ENCODE data around the gene SSBP1.
A peak's percentile ranks its signal among the peaks of the same experiment; 100 is the strongest.
"Not testable (repeated sequence)": the region's sequence is repeated elsewhere in the genome, so short reads cannot be mapped to it uniquely, and the experiment has no call there.

Gene SSBP1, protein sequence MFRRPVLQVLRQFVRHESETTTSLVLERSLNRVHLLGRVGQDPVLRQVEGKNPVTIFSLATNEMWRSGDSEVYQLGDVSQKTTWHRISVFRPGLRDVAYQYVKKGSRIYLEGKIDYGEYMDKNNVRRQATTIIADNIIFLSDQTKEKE

DNA sequence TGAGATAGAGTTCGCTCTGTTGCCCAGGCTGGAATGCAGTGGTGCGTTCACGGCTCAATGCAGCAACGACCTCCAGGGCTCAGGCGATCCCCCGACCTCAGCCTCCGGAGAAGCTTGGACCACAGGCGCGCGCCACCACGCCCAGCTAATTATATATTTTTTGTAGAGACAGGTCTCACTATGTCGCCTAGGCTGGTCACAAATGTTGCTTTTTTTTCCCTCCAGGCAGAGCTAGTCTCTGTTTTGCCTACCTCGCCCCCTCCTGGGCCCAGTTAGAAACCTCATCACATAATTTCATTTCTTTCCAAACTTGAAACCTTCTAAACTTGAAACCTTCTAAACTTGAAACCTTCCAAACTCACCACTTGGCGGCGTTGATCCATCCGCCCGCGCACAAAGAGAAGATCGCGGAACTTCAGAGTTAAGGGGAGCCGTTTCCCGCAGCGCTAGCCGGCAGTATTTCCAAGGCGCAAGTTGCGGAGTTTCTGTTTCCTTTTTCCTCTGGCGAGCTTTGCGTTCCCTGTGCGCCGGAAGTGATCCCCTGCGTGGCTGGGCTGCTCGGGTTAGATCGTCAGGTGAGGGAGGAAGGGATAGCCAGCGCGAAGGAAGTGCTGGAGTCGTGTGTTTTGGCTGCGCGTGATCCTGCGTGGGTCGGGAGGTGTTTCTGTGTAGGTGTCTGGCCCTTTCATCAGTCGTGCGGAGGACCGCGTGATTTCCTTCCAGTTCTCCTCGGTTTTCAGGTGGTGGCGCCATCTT lies at the start of gene SSBP1:
TSS of gene SSBP1 (plus strand) at position 523 of the 756 bp plus-strand sequence. CDS start 809 bp downstream, outside the sequence.
- peak; percentile 37 for DNase-seq

- DNase-seq: not testable (repeated sequence)
Measured at GRCh38 chr7:141689072-141689825, 48.9 kb upstream of the SSBP1 start.

DNA sequence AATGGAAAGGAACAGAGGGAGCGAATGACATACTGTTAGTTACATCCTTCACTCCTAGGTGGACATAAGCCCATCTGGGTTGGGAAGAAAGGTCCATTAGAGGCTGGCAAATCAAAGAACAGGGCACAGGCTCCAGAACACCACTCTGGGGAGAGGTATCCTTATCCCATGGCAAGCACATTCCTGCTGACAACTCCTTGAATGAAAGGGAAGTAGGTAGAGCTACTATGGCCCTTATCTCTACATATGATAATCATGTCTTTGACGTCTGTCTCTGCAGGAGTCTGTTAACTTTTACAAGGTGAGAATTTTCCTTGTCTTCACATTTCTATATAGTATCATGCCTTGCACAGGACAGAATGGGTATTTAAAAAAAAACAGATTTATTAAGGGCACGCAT lies 46.6 kb upstream of the SSBP1 start:
- DNase-seq: no peak

- DNase-seq: no peak
Measured at GRCh38 chr7:141691961-141692360, 46.2 kb upstream of the SSBP1 start.

- DNase-seq: no peak
Measured at GRCh38 chr7:141693082-141693481, 45.1 kb upstream of the SSBP1 start.

GRCh38 chr7:141695803-141696289 lies 42.3 kb upstream of the SSBP1 start:
- DNase-seq: no peak

DNA sequence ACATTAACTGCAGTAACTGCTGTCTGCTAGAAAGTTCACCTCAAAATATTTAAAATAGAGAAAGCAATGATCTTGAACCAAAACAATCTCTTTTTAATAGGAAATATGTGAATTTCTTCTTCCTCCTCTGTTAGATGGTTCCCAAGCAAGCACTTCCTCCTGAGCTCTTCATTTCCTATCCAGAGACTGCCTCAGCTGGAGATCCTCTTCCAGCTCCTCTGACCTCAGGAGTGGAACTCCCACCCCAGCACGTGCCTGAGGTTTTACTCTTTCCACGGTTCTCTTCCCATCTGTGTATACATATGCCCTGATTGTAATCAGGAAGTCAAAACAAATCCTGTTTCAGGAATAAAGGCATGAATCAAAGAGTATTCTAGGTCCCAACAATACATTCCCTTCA lies 41.8 kb upstream of the SSBP1 start:
- no peak for DNase-seq

DNA sequence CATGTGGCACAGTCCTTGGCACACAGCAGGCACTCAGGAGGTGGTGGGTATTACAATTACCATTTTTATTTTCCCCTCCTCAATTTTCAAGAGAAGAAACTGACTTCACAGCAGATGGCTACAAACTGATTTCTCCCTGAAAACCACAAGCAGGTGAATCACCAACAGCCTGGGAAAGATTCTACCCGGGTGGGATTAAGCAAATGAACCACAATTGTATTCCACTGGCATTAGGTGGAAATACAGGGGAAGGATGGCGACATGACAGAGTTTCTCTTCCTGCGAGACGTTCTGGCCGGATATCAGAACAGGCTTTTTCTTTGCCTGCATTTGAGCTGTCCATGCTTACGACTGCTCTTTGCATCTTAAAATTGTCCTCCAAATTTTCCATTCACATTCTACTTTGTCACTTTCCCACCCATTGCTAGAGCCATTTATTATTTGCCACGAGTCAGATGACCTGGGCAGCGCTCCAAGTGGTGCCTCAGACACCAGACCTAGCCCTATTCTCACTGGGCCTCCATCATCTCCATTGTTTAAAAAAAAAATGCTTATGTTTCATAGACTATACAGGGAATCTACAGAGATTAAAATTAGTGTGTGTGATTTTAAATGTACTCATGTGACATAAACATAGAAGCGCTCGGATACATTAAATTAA lies 40.8 kb upstream of the SSBP1 start:
- DNase-seq: no peak

- no peak for DNase-seq
Measured at GRCh38 chr7:141698247-141699015, 39.7 kb upstream of the SSBP1 start.

DNA sequence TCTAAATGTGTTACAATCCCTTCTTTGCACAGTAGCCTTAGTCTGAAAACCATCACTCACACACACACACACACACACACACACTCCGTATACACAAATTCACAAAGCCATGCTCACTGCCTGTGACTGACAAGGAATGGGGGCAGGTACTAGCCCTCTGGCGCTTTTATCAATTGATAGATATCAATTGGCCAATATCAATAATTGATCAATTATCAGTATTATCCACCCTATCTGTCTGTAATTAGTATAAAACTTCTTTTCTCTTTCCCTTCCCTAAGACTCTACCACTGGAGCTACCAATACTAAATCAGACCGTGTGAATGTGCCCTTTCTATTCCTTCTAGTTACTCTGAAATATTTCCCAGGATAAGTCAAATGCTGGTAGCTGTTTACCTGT lies 38.3 kb upstream of the SSBP1 start:
- DNase-seq: no peak

DNA sequence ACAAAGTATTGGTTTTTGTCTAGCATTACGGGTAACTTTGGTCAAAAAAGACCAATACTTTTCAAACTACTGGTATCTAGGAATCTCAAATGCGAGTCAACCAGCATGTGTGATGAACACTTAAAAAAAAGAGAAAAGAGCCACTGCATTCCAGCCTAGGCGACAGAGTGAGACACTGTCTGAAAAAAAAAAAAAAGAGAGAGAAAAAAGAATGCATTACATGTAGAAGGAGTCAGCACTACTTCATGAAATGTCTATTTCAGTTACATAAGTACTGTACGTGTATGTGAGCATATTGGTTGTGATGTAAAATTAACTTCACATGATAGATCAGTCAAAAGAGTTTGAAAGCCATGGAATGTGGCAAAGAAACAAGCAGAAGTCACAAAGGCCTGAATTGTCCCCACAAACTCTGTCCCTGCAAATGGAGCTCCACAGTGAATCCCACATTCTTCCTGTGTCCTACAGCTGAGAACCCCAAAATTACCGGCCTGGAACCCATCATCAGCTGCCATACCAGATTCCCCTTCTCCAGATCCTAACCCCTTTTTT lies 37.8 kb upstream of the SSBP1 start:
- DNase-seq: no peak

DNA sequence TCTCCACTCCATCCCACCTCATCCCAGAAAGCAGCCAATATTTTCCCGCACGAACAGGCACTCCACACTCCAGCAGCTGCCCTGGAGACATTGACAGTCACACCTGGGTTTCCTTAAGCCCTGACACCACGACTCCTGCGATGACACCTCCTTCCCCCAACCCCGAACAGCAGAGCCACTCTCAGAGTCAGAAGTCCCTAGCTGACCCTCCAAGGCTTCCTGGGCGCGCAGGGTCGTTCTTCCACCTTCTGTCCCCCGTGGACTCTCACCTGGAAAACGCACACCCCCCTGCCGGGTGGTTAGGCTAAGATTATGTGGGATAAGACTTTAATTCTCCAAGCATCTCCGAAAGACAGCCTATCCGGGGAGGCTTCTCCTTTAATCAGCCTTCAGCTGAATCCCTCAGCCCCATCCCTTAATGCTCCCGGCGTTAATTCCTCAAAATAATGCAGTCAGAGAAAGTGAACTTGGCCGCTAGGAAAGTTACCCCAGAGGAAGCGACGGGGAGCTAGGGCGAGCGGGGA lies 37.2 kb upstream of the SSBP1 start:
- DNase-seq: no peak

DNA sequence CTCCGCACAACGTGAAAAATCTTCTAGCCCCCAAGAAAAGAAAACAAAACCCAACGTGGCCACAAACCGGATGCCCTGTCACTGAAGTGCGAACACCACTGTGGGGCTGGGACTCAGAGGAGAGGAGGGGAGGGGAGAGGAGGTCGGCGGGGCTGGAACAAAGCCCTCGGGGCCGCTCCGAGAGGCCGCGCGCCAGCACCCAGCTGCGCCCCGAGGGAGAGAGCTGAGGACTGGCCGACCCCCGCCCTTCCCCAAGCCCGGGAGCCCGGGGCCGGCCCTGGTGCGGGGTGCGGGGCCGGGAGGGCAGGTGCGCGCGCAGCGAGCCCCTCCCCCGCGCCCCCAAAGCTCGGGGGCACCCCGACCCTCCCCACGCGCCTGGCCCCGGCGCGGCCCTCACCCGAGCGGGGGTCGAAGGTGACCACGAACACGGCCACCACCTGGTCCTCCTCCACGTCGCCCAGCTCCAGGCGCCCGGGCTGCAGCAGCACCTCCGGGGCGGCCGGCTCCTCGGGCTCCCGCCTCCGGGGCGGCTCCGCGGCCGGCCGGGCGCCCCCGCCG lies 36.6 kb upstream of the SSBP1 start:
- peak; percentile 21 for DNase-seq

- DNase-seq: peak; percentile 31
Measured at GRCh38 chr7:141702047-141702567, 36.1 kb upstream of the SSBP1 start, which contains the start of gene DENND11. DENND11 (minus strand) TSS chr7:141702166; CDS start chr7:141702153, 13 bp downstream.

DNA sequence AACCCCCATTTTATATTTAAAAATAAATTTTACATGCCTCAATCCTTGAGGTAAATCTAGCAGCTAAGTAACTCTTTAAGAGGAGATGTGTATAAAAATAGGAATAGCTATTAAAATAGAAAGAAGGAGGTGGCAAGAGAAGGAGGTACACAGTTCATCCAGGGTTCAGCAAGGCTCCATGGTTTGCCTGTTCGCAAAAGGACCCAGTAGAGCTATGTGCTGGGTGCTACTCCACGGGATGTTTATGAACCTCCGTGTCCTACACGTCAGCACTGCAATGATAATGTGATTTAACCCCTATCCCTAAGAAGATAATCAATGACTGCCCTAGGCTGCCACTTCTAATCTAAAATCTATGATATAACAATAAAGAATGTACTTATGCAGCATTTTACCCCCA lies 35.3 kb upstream of the SSBP1 start:
- no peak for DNase-seq

- no peak for DNase-seq
Measured at GRCh38 chr7:141704112-141704511, 34.0 kb upstream of the SSBP1 start.

GRCh38 chr7:141704741-141705140 lies 33.4 kb upstream of the SSBP1 start:
- no peak for DNase-seq

DNA sequence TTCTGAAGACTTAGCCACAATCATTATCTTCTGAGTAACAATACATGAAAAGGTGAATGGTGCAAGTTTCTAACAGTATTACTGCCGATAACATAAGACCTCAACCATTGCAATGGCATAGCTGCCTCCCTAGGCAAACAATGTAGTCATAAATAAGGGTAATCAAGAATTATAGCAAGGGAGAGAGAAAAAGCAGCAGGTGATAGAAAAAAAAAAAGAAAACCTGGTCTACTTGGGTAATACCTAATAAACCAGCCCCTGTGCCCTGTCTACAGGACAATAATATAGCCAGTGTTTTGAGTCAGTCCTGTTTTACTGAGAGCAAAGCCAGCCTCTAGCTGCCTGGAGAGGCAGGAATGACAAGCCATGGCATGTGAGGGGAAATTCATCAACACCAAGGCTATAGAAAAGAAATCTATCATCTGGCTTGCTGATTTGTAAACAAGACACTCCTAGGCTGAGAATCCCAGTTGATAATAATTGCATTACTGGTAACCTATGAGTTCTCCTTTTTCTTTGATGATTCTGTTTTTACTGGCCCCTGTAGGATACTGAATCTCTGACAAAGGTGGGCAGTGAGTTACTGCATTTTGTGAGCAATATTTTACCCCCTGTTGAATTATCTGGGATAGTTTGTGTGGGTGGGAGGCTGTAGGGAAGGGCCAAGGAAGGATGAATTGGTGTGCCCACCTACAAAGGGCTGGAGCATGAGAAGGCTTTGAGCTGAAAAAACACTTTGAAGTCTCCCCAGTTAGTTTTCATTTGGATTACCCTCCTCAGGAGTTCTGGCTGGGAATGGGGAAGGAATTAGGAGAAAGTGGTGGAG lies 31.7 kb upstream of the SSBP1 start:
- DNase-seq: no peak

GRCh38 chr7:141708351-141708750 lies 29.8 kb upstream of the SSBP1 start, which contains the start of gene WEE2:
WEE2 (plus strand) TSS chr7:141708353; CDS start chr7:141708759, 406 bp downstream.
- no peak for DNase-seq

DNA sequence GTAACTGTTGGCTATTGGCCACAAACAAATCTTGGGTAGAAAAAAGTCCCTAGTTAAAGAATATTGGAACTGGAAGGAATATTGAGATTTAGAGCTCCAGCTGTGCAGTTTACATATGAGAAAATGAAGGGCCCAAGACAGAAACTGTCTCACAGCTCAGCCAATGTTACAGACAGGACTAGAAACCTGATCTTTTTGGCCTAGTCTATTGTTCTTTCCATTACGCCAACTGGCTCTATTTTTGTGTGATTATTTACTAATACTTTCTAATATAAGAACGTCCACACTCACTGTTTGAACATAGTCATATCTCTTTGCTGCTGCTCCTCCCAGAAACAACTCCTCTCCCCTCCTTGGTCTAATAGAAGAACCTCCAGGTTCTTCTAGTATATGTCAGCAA lies 28.8 kb upstream of the SSBP1 start:
- no peak for DNase-seq

All from 8988T (cell line).